ENCODE data around the gene SERPINI2. TPM values are rescaled to one million over a fixed set of nuclear protein-coding genes. Genes with fewer than 3 reads are reported as not detected.
A peak's percentile ranks its signal among the peaks of the same experiment; 100 is the strongest.

The SERPINI2 gene
- total and polyA plus RNA-seq, 2 of the 13 experiments (the other 11 are each of a cell fraction or from before 2014, with no cell fraction given) = not detected

DNA sequence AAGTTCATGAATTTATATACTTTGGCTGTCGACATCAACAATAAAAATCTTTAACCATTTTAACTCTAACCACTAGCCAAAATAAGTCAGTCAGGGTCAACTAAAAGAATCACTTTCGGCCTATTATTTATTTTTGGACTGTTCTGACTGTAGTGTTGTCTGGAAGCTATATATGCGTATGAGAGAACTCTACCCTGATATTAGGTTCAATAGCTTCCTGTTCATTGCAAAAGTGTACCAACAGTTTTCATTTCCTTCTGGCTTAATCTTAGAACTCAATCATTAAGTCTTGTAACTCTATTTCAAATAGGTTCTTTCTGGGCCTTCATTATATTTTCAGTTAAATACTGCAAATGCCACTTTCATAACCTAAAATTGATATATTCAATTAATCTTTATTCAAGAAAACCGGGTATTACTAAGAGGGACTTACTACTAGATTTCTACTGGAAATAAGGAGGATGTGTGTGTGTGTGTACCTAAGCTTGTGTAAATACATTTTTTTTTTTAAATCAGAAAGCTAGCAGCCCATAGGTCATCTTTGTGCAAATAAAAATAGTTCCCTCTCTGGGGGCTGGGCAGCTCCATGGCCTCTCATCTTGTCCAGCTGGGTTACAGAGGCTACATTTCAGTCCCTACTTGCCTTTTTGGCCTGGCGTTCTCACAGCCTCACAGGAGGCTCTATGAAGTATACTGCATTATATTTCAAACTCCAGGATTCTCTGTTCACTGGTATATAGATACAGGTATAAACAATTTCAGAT, 5.8 kb downstream of the SERPINI2 start (continued):
- TF ChIP-seq, protein P1, sequence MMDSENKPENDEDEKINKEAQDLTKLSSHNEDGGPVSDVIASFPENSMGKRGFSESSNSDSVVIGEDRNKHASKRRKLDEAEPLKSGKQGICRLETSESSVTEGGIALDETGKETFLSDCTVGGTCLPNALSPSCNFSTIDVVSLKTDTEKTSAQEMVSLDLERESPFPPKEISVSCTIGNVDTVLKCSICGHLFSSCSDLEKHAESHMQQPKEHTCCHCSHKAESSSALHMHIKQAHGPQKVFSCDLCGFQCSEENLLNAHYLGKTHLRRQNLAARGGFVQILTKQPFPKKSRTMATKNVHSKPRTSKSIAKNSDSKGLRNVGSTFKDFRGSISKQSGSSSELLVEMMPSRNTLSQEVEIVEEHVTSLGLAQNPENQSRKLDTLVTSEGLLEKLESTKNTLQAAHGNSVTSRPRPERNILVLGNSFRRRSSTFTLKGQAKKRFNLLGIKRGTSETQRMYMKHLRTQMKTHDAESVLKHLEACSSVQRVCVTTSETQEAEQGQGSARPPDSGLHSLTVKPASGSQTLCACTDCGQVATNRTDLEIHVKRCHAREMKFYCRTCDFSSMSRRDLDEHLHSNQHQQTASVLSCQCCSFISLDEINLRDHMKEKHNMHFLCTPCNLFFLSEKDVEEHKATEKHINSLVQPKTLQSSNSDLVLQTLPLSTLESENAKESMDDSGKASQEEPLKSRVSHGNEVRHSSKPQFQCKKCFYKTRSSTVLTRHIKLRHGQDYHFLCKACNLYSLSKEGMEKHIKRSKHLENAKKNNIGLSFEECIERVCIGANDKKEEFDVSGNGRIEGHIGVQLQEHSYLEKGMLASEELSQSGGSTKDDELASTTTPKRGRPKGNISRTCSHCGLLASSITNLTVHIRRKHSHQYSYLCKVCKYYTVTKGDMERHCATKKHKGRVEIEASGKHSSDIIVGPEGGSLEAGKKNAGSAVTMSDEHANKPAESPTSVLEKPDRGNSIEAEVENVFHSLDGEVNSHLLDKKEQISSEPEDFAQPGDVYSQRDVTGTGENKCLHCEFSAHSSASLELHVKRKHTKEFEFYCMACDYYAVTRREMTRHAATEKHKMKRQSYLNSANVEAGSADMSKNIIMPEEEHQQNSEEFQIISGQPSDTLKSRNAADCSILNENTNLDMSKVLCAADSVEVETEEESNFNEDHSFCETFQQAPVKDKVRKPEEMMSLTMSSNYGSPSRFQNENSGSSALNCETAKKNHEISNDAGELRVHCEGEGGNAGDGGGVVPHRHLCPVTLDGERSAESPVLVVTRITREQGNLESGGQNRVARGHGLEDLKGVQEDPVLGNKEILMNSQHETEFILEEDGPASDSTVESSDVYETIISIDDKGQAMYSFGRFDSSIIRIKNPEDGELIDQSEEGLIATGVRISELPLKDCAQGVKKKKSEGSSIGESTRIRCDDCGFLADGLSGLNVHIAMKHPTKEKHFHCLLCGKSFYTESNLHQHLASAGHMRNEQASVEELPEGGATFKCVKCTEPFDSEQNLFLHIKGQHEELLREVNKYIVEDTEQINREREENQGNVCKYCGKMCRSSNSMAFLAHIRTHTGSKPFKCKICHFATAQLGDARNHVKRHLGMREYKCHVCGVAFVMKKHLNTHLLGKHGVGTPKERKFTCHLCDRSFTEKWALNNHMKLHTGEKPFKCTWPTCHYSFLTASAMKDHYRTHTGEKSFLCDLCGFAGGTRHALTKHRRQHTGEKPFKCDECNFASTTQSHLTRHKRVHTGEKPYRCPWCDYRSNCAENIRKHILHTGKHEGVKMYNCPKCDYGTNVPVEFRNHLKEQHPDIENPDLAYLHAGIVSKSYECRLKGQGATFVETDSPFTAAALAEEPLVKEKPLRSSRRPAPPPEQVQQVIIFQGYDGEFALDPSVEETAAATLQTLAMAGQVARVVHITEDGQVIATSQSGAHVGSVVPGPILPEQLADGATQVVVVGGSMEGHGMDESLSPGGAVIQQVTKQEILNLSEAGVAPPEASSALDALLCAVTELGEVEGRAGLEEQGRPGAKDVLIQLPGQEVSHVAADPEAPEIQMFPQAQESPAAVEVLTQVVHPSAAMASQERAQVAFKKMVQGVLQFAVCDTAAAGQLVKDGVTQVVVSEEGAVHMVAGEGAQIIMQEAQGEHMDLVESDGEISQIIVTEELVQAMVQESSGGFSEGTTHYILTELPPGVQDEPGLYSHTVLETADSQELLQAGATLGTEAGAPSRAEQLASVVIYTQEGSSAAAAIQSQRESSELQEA (CRISPR knock-in tag; IDR thresholded peaks at IDR 0.05; ENCODE audit: not compliant biosample characterization) = no peak
- TF ChIP-seq ZBTB42 (CRISPR knock-in tag; IDR thresholded peaks at IDR 0.05) (no peak), NFIB (CRISPR knock-in tag; IDR thresholded peaks at IDR 0.05; ENCODE audit: borderline replicate concordance) (no peak), MIXL1 (CRISPR knock-in tag; IDR thresholded peaks at IDR 0.05) (peak; percentile 38; the same call in 1 of the 2 replicates), CREB1 (IDR thresholded peaks at IDR 0.05) (no peak), CREB1 (CRISPR knock-in tag; IDR thresholded peaks at IDR 0.05) (0 out of 2 replicates have a peak, but pooled peaks have one; percentile 13), FOXK2 (IDR thresholded peaks at IDR 0.05) (no peak), ZNF136 (CRISPR knock-in tag; IDR thresholded peaks at IDR 0.05; ENCODE audit: low read depth) (no peak), REXO4 (CRISPR knock-in tag; IDR thresholded peaks at IDR 0.05; ENCODE audit: borderline replicate concordance) (no peak), CHD4 (IDR thresholded peaks at IDR 0.05; ENCODE audit: borderline replicate concordance, low read length) (no peak), ZNF207 (IDR thresholded peaks at IDR 0.05; ENCODE audit: borderline replicate concordance) (no peak), SMAD1 (CRISPR knock-in tag; IDR thresholded peaks at IDR 0.05; ENCODE audit: borderline replicate concordance, low read depth) (no peak), ZNF614 (CRISPR knock-in tag; IDR thresholded peaks at IDR 0.05; ENCODE audit: borderline replicate concordance) (no peak), CREM (IDR thresholded peaks at IDR 0.05) (0 out of 2 replicates have a peak, but pooled peaks have one; percentile 28), CREM (CRISPR knock-in tag; IDR thresholded peaks at IDR 0.05) (no peak), MED1 (CRISPR knock-in tag; IDR thresholded peaks at IDR 0.05) (peak; percentile 26; the same call in 1 of the 2 replicates), FOXJ3 (CRISPR knock-in tag; IDR thresholded peaks at IDR 0.05; ENCODE audit: borderline replicate concordance) (0 out of 2 replicates have a peak, but pooled peaks have one; percentile 71), MTA3 (CRISPR knock-in tag; IDR thresholded peaks at IDR 0.05) (no peak), IKZF4 (CRISPR knock-in tag; IDR thresholded peaks at IDR 0.05; ENCODE audit: borderline replicate concordance, low read depth, not compliant biosample characterization) (no peak), NFIC (IDR thresholded peaks at IDR 0.05; ENCODE audit: low read length) (peak; percentile 41; the same call in 1 of the 2 replicates), ZNF510 (CRISPR knock-in tag; IDR thresholded peaks at IDR 0.05; ENCODE audit: low read depth) (no peak)
- TF ChIP-seq, protein P2, sequence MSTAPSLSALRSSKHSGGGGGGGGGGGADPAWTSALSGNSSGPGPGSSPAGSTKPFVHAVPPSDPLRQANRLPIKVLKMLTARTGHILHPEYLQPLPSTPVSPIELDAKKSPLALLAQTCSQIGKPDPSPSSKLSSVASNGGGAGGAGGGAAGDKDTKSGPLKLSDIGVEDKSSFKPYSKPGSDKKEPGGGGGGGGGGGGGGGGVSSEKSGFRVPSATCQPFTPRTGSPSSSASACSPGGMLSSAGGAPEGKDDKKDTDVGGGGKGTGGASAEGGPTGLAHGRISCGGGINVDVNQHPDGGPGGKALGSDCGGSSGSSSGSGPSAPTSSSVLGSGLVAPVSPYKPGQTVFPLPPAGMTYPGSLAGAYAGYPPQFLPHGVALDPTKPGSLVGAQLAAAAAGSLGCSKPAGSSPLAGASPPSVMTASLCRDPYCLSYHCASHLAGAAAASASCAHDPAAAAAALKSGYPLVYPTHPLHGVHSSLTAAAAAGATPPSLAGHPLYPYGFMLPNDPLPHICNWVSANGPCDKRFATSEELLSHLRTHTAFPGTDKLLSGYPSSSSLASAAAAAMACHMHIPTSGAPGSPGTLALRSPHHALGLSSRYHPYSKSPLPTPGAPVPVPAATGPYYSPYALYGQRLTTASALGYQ (CRISPR knock-in tag; IDR thresholded peaks at IDR 0.05) = 0 out of 2 replicates have a peak, but pooled peaks have one; percentile 35
